H1 (cell line): Measurements from ENCODE around the gene DNAJB1. TPM values are rescaled to one million over a fixed set of nuclear protein-coding genes. Genes with fewer than 3 reads are reported as not detected.

ENCODE experiments used
- CTCF ChIA-PET: fragments of 300-600 bp; sonication (Branson Sonifier 250); formaldehyde crosslinking; loops from one replicate; lab custom pipeline; 2021; ENCODE audit not compliant: partially characterized antibody; lab: Charles Lee
- POLR2A ChIA-PET: fragments of 300-600 bp; sonication (Branson Sonifier 250); formaldehyde crosslinking; loops from one replicate; lab custom pipeline; 2021; ENCODE audit warnings: inconsistent platforms; ENCODE audit not compliant: partially characterized antibody; lab: Charles Lee
- DNase-seq, 2 experiments: peaks; one replicate each; pipeline versions ENCODE4 v3.0.0 to v3.0.0-alpha.2; 2010 to 2022; ENCODE audit warnings: low spot score in 2 of 2, low read depth in 1 of 2, mixed read lengths in 1 of 2
- FAIRE-seq: peaks from 2 replicates; lab custom pipeline; 2011; peaks lifted over from hg19 to GRCh38; lab: Jason Lieb, UNC
- H2AFZ ChIP-seq: 2 replicates; pipeline ENCODE4 v1.8.1; 2012; ENCODE audit warnings: low read length, inconsistent platforms
- H2AK5ac ChIP-seq: 2 replicates; pipeline ENCODE4 v1.6.1; 2013; ENCODE audit warnings: low read depth, low read length
- H2BK120ac ChIP-seq: replicated peaks from 2 replicates; pipeline ENCODE3; 2013; ENCODE audit warnings: low read depth, low read length, inconsistent platforms
- H2BK12ac ChIP-seq: 2 replicates; pipeline ENCODE4 v1.6.1; 2013; ENCODE audit warnings: low read depth, low read length
- H2BK15ac ChIP-seq: 2 replicates; pipeline ENCODE4 v1.6.1; 2013; ENCODE audit warnings: low read length
- H2BK20ac ChIP-seq: 2 replicates; pipeline ENCODE4 v1.6.1; 2013; ENCODE audit warnings: low read length
- H2BK5ac ChIP-seq: 2 replicates; pipeline ENCODE4 v1.6.1; 2013; ENCODE audit warnings: low read depth, low read length
- H3K14ac ChIP-seq: 2 replicates; pipeline ENCODE4 v1.6.1; 2013; ENCODE audit warnings: inconsistent platforms; ENCODE audit not compliant: insufficient read length
- H3K18ac ChIP-seq: 2 replicates; pipeline ENCODE4 v1.6.1; 2013; ENCODE audit warnings: low read length; ENCODE audit errors: extremely low read depth
- H3K23ac ChIP-seq: 2 replicates; pipeline ENCODE4 v1.6.1; 2013; ENCODE audit warnings: inconsistent platforms; ENCODE audit not compliant: insufficient read length
- H3K23me2 ChIP-seq: 2 replicates; pipeline ENCODE4 v1.6.1; 2013; ENCODE audit warnings: low read depth, low read length
- H3K27ac ChIP-seq: 2 replicates; pipeline ENCODE4 v1.6.1; 2011; ENCODE audit warnings: low read depth, low read length, inconsistent platforms
- H3K27me3 ChIP-seq, 4 experiments: replicated peaks in 1 of 4; 1 replicate in 1 of 4; 2 replicates in 3 of 4; pipeline versions ENCODE4 v1.6.1 to v1.8.1; 2011 to 2013; ENCODE audit warnings: low read length in 3 of 4, mild to moderate bottlenecking in 3 of 4, inconsistent platforms in 2 of 4, mixed read lengths in 2 of 4, moderate library complexity in 1 of 4; ENCODE audit not compliant: control insufficient read depth in 3 of 4, insufficient read depth in 3 of 4; ENCODE audit errors: extremely low read depth in 1 of 4
- H3K36me3 ChIP-seq, 4 experiments: 2 replicates each; pipeline versions ENCODE4 v1.6.1 to v1.8.1; 2011 to 2013; ENCODE audit warnings: mild to moderate bottlenecking in 4 of 4, low read length in 3 of 4, moderate library complexity in 2 of 4, control low read depth in 1 of 4, inconsistent platforms in 1 of 4; ENCODE audit not compliant: insufficient read depth in 4 of 4, control insufficient read depth in 2 of 4
- H3K4ac ChIP-seq: replicated peaks from 2 replicates; pipeline ENCODE3; 2013; ENCODE audit warnings: low read length, low read depth, mixed read lengths, inconsistent platforms; ENCODE audit not compliant: insufficient read length
- H3K4me1 ChIP-seq, 4 experiments: replicated peaks in 1 of 4; 1 replicate in 1 of 4; 2 replicates in 3 of 4; pipeline versions ENCODE4 v1.6.1 to v1.8.1; 2011 to 2013; ENCODE audit warnings: low read length in 3 of 4, inconsistent platforms in 2 of 4, mixed read lengths in 1 of 4; ENCODE audit not compliant: insufficient read depth in 4 of 4, control insufficient read depth in 3 of 4
- H3K4me2 ChIP-seq, 2 experiments: 2 replicates each; pipeline versions ENCODE4 v1.6.1 to v1.8.1; 2011 to 2013; ENCODE audit warnings: low read depth in 2 of 2, low read length in 2 of 2, control low read depth in 1 of 2, inconsistent platforms in 1 of 2, mild to moderate bottlenecking in 1 of 2; ENCODE audit not compliant: insufficient read depth in 1 of 2
- H3K4me3 ChIP-seq, 4 experiments: fragments of 200-600, 300-600 bp in 1 of 4; sonication (generic), shearing (Covaris generic), sonication (Bioruptor Twin) in 1 of 4; 2 replicates each; pipeline versions ENCODE4 v1.5.1 to v1.8.1; 2011 to 2016; ENCODE audit warnings: low read length in 4 of 4, low read depth in 3 of 4, control low read depth in 2 of 4, inconsistent platforms in 2 of 4, mild to moderate bottlenecking in 2 of 4, mixed read lengths in 1 of 4, moderate library complexity in 1 of 4; ENCODE audit not compliant: insufficient read depth in 2 of 4; ENCODE audit errors: extremely low read depth in 1 of 4
- H3K56ac ChIP-seq: replicated peaks from 2 replicates; pipeline ENCODE3; 2013; ENCODE audit warnings: low read depth, mild to moderate bottlenecking, mixed read lengths, low read length, inconsistent platforms; ENCODE audit not compliant: insufficient read length
- H3K79me1 ChIP-seq: 2 replicates; pipeline ENCODE4 v1.6.1; 2013; ENCODE audit warnings: low read depth, low read length, control low read depth
- H3K79me2 ChIP-seq, 2 experiments: 2 replicates each; pipeline versions ENCODE4 v1.6.1 to v1.8.1; 2012 to 2013; ENCODE audit warnings: low read length in 2 of 2, mild to moderate bottlenecking in 2 of 2, inconsistent platforms in 1 of 2; ENCODE audit not compliant: insufficient read depth in 2 of 2, control insufficient read depth in 1 of 2
- H3K9ac ChIP-seq, 4 experiments: replicated peaks in 1 of 4; 1 replicate in 1 of 4; 2 replicates in 3 of 4; pipeline versions ENCODE4 v1.6.1 to v1.8.1; 2011 to 2013; ENCODE audit warnings: low read depth in 3 of 4, low read length in 3 of 4, control low read depth in 2 of 4, mild to moderate bottlenecking in 2 of 4, moderate library complexity in 2 of 4, inconsistent platforms in 1 of 4; ENCODE audit errors: extremely low read depth in 1 of 4
- H3K9me3 ChIP-seq, 2 experiments: 2 replicates each; pipeline versions ENCODE4 v1.6.1 to v1.8.1; 2012 to 2013; ENCODE audit warnings: mild to moderate bottlenecking in 2 of 2, moderate library complexity in 2 of 2, control low read depth in 1 of 2, inconsistent platforms in 1 of 2, low read depth in 1 of 2, low read length in 1 of 2, mixed read lengths in 1 of 2; ENCODE audit not compliant: insufficient read depth in 2 of 2
- H4K20me1 ChIP-seq, 2 experiments: replicated peaks in 1 of 2; 2 replicates each; pipeline versions ENCODE3 to v1.8.1; 2011 to 2013; ENCODE audit warnings: inconsistent platforms in 2 of 2, low read length in 2 of 2, mild to moderate bottlenecking in 1 of 2; ENCODE audit not compliant: insufficient read depth in 2 of 2, control insufficient read depth in 1 of 2
- H4K5ac ChIP-seq: 2 replicates; pipeline ENCODE4 v1.6.1; 2013; ENCODE audit warnings: low read length, low read depth, mixed read lengths, inconsistent platforms; ENCODE audit not compliant: insufficient read length
- H4K8ac ChIP-seq: 2 replicates; pipeline ENCODE4 v1.8.0; 2013; ENCODE audit warnings: mild to moderate bottlenecking, moderate library complexity, low read length, inconsistent platforms; ENCODE audit not compliant: insufficient read depth; ENCODE audit errors: extremely low read depth
- H4K91ac ChIP-seq: replicated peaks from 2 replicates; pipeline ENCODE3; 2013; ENCODE audit warnings: low read length, mixed read lengths, inconsistent platforms; ENCODE audit not compliant: insufficient read length
- POLR2AphosphoS5 ChIP-seq: IDR thresholded peaks from 2 replicates; pipeline ENCODE4 v1.6.1; 2011; ENCODE audit warnings: low read depth, low read length
- SP1 ChIP-seq: IDR thresholded peaks from 2 replicates; pipeline ENCODE4 v1.6.1; 2011; ENCODE audit warnings: low read depth, low read length
- WGBS, 2 experiments: shearing (Covaris generic) in 1 of 2; methylation state at CpG; one replicate each; pipeline versions ENCODE4 v1.1.6 to v1.1.7; 2013 to 2015; ENCODE audit warnings: low lambda C conversion rate in 2 of 2, mixed read lengths in 2 of 2, inconsistent platforms in 1 of 2, low coverage in 1 of 2, missing lambda C conversion rate in 1 of 2; ENCODE audit not compliant: insufficient replicate concordance in 2 of 2, insufficient coverage in 1 of 2, insufficient read length in 1 of 2; ENCODE audit errors: extremely low coverage in 1 of 2, missing lambda C conversion rate in 1 of 2; 5-methylcytosine and 5-hydroxymethylcytosine counted together
- polyA plus RNA-seq, 7 experiments: library from polyadenylated mRNA; depleted of rRNA in 3 of 7; stranded (reverse) in 5 of 7; unstranded in 2 of 7; fragments of >200 nt in 5 of 7; fragments of 200-250 nt in 2 of 7; gene quantifications; 1 replicate in 5 of 7; 2 replicates in 1 of 7; 4 replicates in 1 of 7; pipeline versions ENCODE4 v1.2.1 to v1.2.3, GENCODE V29; 2011 to 2013; ENCODE audit warnings: missing spikeins in 2 of 7, mixed read lengths in 2 of 7
- total RNA-seq: library from RNA; stranded (reverse); fragmentation: NEBNext Ultra II Directional; extraction: Animal tissue kit (Norgen Biotek cat#: 25700); gene quantifications from 2 replicates; pipeline ENCODE4 v1.2.1, GENCODE V29; 2021

DNAJB1 gene
- total and polyA plus RNA-seq, 2 of the 8 experiments (the other 6 are each of a cell fraction or from before 2014, with no cell fraction given) = 62.9 to 64.3 TPM

GRCh38 chr19:14514215-14514863, 3.9 kb downstream of the DNAJB1 start:
- H3K23me2 ChIP-seq = peaks cover 3% of the 10 kb centered on the region; the same call in 1 of the 2 replicates
- peaks cover 14% of the 10 kb centered on the region for H3K79me1 ChIP-seq
- no peak overlapping the region; the same call in 1 of the 2 replicates for H4K8ac ChIP-seq
- no peak overlapping the region for H2AK5ac ChIP-seq
- no peak overlapping the region for H2BK120ac ChIP-seq
- no peak overlapping the region for H3K56ac ChIP-seq
- H3K9me3 ChIP-seq = no peaks in the 10 kb centered on the region
- no peak overlapping the region for H3K14ac ChIP-seq
- H3K36me3 ChIP-seq = peaks cover 10 to 28% (median 17%) of the 10 kb centered on the region in 4 experiments
- H3K4me1 ChIP-seq = peaks cover 0 to 8% (median 4%) of the 10 kb centered on the region in 4 experiments; a peak in 3 of 7 replicates
- H2AFZ ChIP-seq = no peak overlapping the region
- H3K23ac ChIP-seq = no peak overlapping the region
- H3K18ac ChIP-seq = no peak overlapping the region
- H3K4me3 ChIP-seq = no peak overlapping the region
- no peak for DNase-seq
- ChIA-PET POLR2A (interaction anchor here (1.2 to 2.4 kb wide), 3 partner anchors 9 to 21 kb away, joined by 4 to 10 read pairs (median 5); no protein-coding TSS in a partner anchor), CTCF (interaction anchor here (1.0 to 2.1 kb wide), 2 partner anchors 10 to 42 kb away, joined by 3 to 14 read pairs; no protein-coding TSS in a partner anchor)
- H3K9ac ChIP-seq = no peak overlapping the region
- no peak for FAIRE-seq
- no peaks in the 10 kb centered on the region for H3K27me3 ChIP-seq
- no peak overlapping the region for H4K91ac ChIP-seq
- peaks cover 7 to 24% of the 10 kb centered on the region in 2 experiments for H4K20me1 ChIP-seq
- WGBS, 2 experiments = 96% methylated on average over 8 of the region's 8 CpGs; no CpG with 5 or more reads in 1 of the 2 experiments
- H3K79me2 ChIP-seq = peaks cover 7 to 24% of the 10 kb centered on the region in 2 experiments; a peak in 3 of 4 replicates
- H3K27ac ChIP-seq = no peak overlapping the region
- no peak overlapping the region for H4K5ac ChIP-seq
- H3K4ac ChIP-seq = no peak overlapping the region
- no peak overlapping the region for H2BK15ac ChIP-seq
- no peak overlapping the region for H3K4me2 ChIP-seq
- H2BK20ac ChIP-seq = no peak overlapping the region
- no peak overlapping the region for H2BK12ac ChIP-seq
- H2BK5ac ChIP-seq = no peak overlapping the region
- peak; percentile 20; the same call in 1 of the 2 replicates for TF ChIP-seq POLR2AphosphoS5
- no peak for TF ChIP-seq SP1
